Measurements from ENCODE around the gene PLA2G4B.
A peak's percentile ranks its signal among the peaks of the same experiment; 100 is the strongest.
"Not testable (repeated sequence)": the region's sequence is repeated elsewhere in the genome, so short reads cannot be mapped to it uniquely, and the experiment has no call there.

PLA2G4B gene

DNA sequence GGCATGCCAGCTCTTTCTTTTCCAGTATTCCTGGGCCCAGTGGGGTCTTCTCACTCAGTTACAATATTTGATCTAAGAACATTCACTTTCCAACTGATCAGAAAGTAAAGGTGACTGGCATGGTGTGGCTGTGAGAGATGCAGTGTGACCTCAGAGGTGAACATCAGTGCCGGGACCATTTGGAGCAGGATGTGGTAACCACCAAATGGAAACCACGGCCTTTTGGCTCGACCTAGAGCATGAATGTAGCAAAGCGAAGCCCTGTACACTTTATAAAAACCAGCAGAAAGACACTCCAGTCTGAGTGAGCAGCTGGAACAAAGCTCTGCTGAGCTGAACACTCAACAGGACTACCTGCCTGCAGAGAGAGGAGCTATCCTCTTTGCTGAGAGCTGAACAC is 7.4 kb upstream of the PLA2G4B start:
- H3K27me3 Mint-ChIP-seq, H3K9me3 Mint-ChIP-seq, H3K36me3 Mint-ChIP-seq, H3K4me3 Mint-ChIP-seq: not testable (repeated sequence)
- Mint-ChIP-seq H3K4me1 (peaks cover 51% of the 10 kb centered on the region), H3K27ac (peak overlapping the region; percentile 57)

DNA sequence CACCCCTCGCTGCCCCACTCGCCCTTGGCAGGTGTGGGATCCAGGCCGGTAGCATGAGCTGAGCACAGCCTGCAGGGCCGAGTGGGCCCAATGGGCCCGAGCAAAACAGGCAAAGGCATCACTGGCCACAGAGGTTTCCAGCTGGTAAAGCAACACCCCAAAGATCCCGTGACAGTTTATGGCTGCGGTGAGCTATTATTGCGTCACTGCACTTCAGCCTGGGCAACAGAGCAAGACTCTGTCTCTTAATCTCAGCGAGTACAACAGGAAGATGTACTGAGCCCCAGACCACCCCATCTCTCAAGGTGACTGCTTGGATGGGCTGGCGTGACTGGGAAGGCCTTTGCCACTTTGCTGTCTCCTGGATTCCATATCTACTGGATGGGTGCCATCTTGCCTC is 6.4 kb upstream of the PLA2G4B start:
- Mint-ChIP-seq H3K9me3 (no peaks in the 10 kb centered on the region), H3K27ac (no peak overlapping the region), H3K36me3 (peaks cover 4% of the 10 kb centered on the region), H3K27me3 (no peaks in the 10 kb centered on the region), H3K4me1 (peaks cover 46% of the 10 kb centered on the region), H3K4me3 (no peak overlapping the region)

GRCh38 chr15:41832875-41833274 is 5.8 kb upstream of the PLA2G4B start:
- H3K4me1 Mint-ChIP-seq, result peaks cover 46% of the 10 kb centered on the region
- peaks cover 5% of the 10 kb centered on the region for H3K36me3 Mint-ChIP-seq
- H3K27ac Mint-ChIP-seq, result no peak overlapping the region
- H3K4me3 Mint-ChIP-seq, result no peak overlapping the region
- H3K27me3 Mint-ChIP-seq, result no peaks in the 10 kb centered on the region
- no peaks in the 10 kb centered on the region for H3K9me3 Mint-ChIP-seq

GRCh38 chr15:41834096-41834495 is 4.6 kb upstream of the PLA2G4B start:
- H3K36me3 Mint-ChIP-seq, result peaks cover 5% of the 10 kb centered on the region
- no peak overlapping the region for H3K4me3 Mint-ChIP-seq
- no peaks in the 10 kb centered on the region for H3K27me3 Mint-ChIP-seq
- no peaks in the 10 kb centered on the region for H3K9me3 Mint-ChIP-seq
- no peak overlapping the region for H3K27ac Mint-ChIP-seq
- H3K4me1 Mint-ChIP-seq, result peaks cover 39% of the 10 kb centered on the region

DNA sequence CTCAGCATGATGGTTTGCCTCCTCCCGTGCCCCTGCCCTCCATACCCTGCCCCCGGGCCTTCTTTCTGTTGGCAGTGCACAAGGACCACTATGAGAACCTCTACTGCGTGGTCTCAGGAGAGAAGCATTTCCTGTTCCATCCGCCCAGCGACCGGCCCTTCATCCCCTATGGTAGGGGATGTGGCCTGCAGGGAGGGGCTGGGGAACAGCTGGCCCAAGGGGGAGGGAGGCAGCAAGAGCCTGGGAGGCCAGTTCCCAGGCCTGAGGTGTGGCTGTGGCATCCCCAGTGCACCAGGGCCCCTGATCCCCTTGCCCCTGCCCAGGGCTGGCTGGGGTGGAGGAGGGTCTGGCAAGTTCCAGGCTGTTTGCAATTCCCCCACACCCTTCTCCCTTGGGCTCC is 2.6 kb upstream of the PLA2G4B start:
- no peaks in the 10 kb centered on the region for H3K27me3 Mint-ChIP-seq
- H3K36me3 Mint-ChIP-seq, result peaks cover 5% of the 10 kb centered on the region
- H3K4me3 Mint-ChIP-seq, result no peak overlapping the region
- peaks cover 33% of the 10 kb centered on the region for H3K4me1 Mint-ChIP-seq
- no peak overlapping the region for H3K27ac Mint-ChIP-seq
- no peaks in the 10 kb centered on the region for H3K9me3 Mint-ChIP-seq

DNA sequence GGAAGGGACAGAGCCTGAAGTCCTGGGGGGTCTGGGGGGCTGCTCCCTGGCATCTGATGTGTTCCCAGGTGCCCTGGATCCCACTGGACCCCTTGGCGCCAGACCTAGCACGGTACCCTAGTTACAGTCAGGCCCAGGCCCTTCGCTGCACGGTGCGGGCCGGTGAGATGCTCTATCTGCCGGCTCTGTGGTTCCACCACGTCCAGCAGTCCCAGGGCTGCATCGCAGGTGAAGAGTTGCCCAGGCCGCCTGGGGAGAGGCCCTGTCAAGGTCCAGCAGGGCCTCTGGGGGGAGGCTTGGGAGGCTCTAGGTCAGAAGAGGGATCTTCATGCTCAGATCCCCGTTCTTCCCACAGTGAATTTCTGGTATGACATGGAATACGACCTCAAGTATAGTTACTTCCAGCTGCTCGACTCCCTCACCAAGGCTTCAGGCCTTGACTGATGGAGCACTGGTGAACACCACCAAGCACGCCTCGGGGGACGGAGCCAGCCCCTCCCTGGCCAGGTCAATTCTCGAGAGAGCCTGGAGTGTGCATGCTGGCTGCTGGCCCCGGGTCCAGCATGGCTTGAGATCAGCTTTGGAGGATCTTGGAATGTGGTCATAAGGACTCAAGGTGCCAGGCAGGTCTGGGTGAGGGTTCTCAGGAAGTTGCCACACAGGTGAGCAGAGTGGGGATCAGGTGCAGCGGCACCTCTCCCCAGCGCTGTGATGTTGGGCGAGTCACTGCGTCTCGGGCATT is 1.8 kb upstream of the PLA2G4B start:
- Mint-ChIP-seq H3K9me3 (no peaks in the 10 kb centered on the region), H3K27me3 (no peaks in the 10 kb centered on the region), H3K4me1 (peaks cover 25% of the 10 kb centered on the region), H3K27ac (no peak overlapping the region), H3K4me3 (no peak overlapping the region), H3K36me3 (peaks cover 5% of the 10 kb centered on the region)

GRCh38 chr15:41839781-41840491 is 1.3 kb downstream of the PLA2G4B start:
- H3K4me1 Mint-ChIP-seq, result no peaks in the 10 kb centered on the region
- no peak overlapping the region for H3K27ac Mint-ChIP-seq
- H3K36me3 Mint-ChIP-seq, result peaks cover 4% of the 10 kb centered on the region

GRCh38 chr15:41840673-41841072 is 2.0 kb downstream of the PLA2G4B start:
- Mint-ChIP-seq H3K9me3 (no peaks in the 10 kb centered on the region), H3K4me1 (no peaks in the 10 kb centered on the region), H3K27ac (no peak overlapping the region), H3K4me3 (no peak overlapping the region), H3K36me3 (peaks cover 4% of the 10 kb centered on the region), H3K27me3 (no peaks in the 10 kb centered on the region)

More at GRCh38 chr15:41839781-41840491, 1.3 kb downstream of the PLA2G4B start:
- H3K9me3 Mint-ChIP-seq, result no peaks in the 10 kb centered on the region
- H3K4me3 Mint-ChIP-seq, result no peak overlapping the region
- no peaks in the 10 kb centered on the region for H3K27me3 Mint-ChIP-seq

DNA sequence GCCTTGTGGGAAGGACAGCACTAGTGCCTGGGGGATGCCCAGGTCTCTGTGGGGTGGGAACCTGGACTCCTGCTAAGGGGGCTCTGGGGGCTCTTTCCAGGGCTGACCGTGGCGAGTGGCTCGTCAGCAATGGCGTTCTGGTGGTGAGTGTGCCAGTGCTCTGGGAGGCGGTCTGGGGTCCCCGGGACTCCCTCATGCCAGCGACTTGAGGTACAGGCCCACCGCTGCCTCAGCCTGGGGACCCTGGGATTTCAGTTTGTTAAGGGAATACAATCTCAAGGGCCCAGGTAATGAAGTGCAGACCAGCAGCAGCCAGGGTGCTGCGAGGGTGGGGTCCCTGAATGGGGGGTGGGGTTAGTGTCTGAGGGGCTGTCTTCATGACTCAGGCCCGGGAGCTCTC is 2.5 kb downstream of the PLA2G4B start:
- H3K36me3 Mint-ChIP-seq, result peaks cover 4% of the 10 kb centered on the region
- H3K4me1 Mint-ChIP-seq, result no peaks in the 10 kb centered on the region
- no peak overlapping the region for H3K27ac Mint-ChIP-seq
- no peak overlapping the region for H3K4me3 Mint-ChIP-seq
- no peaks in the 10 kb centered on the region for H3K9me3 Mint-ChIP-seq
- H3K27me3 Mint-ChIP-seq, result no peaks in the 10 kb centered on the region

DNA sequence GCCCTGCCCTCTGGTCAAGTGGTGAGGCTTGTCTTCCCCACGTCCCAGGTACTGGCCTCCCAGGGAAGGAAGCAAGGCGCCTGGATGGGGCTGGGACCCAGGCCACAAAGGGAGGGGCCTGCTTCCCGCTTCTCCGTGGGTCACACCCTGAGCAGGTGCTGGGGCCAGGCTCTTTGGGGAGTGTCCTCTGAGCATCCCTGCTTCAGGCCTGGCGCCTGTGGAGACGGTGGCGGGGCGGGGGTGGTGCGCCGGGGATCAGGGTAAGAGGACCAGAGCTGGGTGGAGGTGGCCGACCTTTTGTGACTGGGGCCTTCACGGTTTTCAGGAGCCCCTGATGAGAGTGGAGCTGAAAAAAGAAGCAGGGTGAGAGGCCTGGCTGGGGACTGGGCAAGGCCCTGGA is 3.6 kb downstream of the PLA2G4B start:
- Mint-ChIP-seq H3K36me3 (peaks cover under 1% of the 10 kb centered on the region), H3K27ac (no peak overlapping the region), H3K27me3 (no peaks in the 10 kb centered on the region), H3K9me3 (no peaks in the 10 kb centered on the region), H3K4me1 (no peaks in the 10 kb centered on the region), H3K4me3 (no peak overlapping the region)

DNA sequence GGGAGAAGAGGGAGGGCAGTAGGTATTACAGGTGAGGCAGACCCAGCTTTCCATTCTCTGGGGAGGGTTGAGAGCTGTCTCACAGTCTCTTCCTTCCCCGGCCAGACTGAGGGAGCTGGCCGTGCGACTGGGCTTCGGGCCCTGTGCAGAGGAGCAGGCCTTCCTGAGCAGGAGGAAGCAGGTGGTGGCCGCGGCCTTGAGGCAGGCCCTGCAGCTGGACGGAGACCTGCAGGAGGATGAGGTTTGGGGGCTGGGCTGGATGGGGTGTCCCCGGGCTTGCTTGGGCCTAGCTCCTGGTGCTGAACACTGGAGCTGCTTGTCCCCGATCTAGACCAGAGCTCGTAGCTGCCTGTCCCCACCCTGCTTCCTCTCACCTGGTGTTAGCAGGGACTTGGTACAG is 4.9 kb downstream of the PLA2G4B start:
- Mint-ChIP-seq H3K27ac (no peak overlapping the region), H3K4me3 (no peak overlapping the region), H3K9me3 (no peaks in the 10 kb centered on the region), H3K36me3 (peaks cover 2% of the 10 kb centered on the region), H3K4me1 (no peaks in the 10 kb centered on the region), H3K27me3 (no peaks in the 10 kb centered on the region)

GRCh38 chr15:41844814-41845213 is 6.2 kb downstream of the PLA2G4B start:
- H3K27ac Mint-ChIP-seq, result no peak overlapping the region
- H3K4me3 Mint-ChIP-seq, result no peak overlapping the region
- no peaks in the 10 kb centered on the region for H3K9me3 Mint-ChIP-seq
- peaks cover 2% of the 10 kb centered on the region for H3K36me3 Mint-ChIP-seq
- no peaks in the 10 kb centered on the region for H3K27me3 Mint-ChIP-seq
- H3K4me1 Mint-ChIP-seq, result no peaks in the 10 kb centered on the region

DNA sequence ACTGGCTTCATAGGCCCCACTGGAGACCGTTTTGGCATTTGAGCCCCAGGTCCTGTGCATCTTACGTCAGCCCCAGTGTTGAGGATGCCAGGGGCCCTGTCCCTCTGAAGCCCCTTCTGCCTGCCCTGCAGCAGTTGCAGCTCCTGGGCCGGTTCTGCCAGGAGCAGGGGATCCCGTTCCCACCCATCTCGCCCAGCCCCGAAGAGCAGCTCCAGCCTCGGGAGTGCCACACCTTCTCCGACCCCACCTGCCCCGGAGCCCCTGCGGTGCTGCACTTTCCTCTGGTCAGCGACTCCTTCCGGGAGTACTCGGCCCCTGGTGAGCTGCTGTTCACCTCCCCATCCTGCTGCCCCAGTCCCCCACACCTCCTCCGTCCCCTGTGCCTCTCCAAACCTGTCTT is 8.6 kb downstream of the PLA2G4B start:
- H3K9me3 Mint-ChIP-seq, result no peaks in the 10 kb centered on the region
- no peak overlapping the region for H3K4me3 Mint-ChIP-seq
- peak overlapping the region; percentile 41 for H3K27ac Mint-ChIP-seq
- H3K36me3 Mint-ChIP-seq, result peaks cover 2% of the 10 kb centered on the region
- no peaks in the 10 kb centered on the region for H3K4me1 Mint-ChIP-seq
- H3K27me3 Mint-ChIP-seq, result no peaks in the 10 kb centered on the region

DNA sequence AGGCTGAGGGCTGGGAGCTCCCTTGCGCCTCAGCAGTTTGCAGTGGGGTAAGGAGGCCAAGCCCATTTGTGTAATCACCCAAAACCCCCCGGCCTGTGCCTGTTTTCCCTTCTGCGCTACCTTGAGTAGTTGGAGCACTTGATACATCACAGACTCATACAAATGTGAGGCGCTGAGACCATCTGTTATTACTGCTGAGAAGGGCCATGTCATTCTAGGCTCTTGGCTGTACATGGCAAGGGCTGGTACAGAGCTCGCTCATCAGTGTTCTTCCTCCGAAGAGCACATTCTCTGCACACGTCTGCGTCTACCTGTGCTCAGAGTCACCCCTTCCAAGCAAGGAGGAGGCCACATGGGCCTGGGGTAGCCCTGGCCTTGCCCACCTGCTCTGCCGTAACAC is 9.3 kb downstream of the PLA2G4B start:
- Mint-ChIP-seq H3K4me1 (no peaks in the 10 kb centered on the region), H3K36me3 (peaks cover 2% of the 10 kb centered on the region), H3K27ac (no peak overlapping the region), H3K4me3 (no peak overlapping the region), H3K27me3 (no peaks in the 10 kb centered on the region), H3K9me3 (no peaks in the 10 kb centered on the region)

DNA sequence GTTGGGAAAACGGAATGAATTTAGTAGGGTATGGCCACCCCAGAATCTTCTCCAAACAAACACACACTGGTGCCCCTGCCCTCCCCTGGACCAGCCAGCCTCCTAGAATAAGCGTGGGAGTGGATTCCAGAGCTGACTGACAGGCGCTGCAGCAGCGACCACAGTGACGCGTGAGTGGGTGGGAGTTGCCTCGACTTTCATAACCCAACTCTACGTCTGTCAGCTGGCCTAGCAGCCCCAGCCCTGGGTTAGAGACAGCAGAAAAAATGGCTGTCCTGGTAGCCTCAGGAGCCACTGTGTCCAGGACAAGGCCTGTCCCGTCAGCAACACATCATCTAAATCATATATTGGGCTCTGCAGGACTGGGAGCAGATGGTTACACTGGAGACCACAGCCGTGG is 10.0 kb downstream of the PLA2G4B start:
- Mint-ChIP-seq H3K9me3 (no peaks in the 10 kb centered on the region), H3K4me3 (no peak overlapping the region), H3K27ac (peak overlapping the region; percentile 51), H3K36me3 (peaks cover 2% of the 10 kb centered on the region), H3K27me3 (no peaks in the 10 kb centered on the region), H3K4me1 (no peaks in the 10 kb centered on the region)

- Mint-ChIP-seq H3K36me3 (peaks cover 2% of the 10 kb centered on the region), H3K4me3 (no peak overlapping the region), H3K4me1 (no peaks in the 10 kb centered on the region), H3K27me3 (no peaks in the 10 kb centered on the region), H3K27ac (no peak overlapping the region), H3K9me3 (no peaks in the 10 kb centered on the region)
These were observed 10.6 kb downstream of the PLA2G4B start for GRCh38 chr15:41849204-41849603.
